Brain microvascular endothelial cell (primary cell): ENCODE data around the gene PTPRJ.

ENCODE experiments used
- DNase-seq: peaks from one replicate; pipeline ENCODE4 v3.0.0-alpha.2; 2020
- H3K27ac ChIP-seq: fragments of 250-450 bp; sonication (Bioruptor Pico); 2 replicates; pipeline ENCODE4 v1.5.1; 2020; ENCODE audit warnings: mild to moderate bottlenecking, moderate library complexity
- H3K27me3 ChIP-seq: fragments of 250-450 bp; sonication (Bioruptor Pico); replicated peaks from 2 replicates; pipeline ENCODE4 v1.5.1; 2020; ENCODE audit warnings: mild to moderate bottlenecking
- H3K36me3 ChIP-seq: fragments of 250-450 bp; sonication (Bioruptor Pico); replicated peaks from 2 replicates; pipeline ENCODE4 v1.5.1; 2020; ENCODE audit warnings: mild to moderate bottlenecking
- H3K4me3 ChIP-seq: 2 replicates; pipeline ENCODE4 v1.5.1; 2011; ENCODE audit warnings: low read depth, mild to moderate bottlenecking, control low read depth, low read length, moderate library complexity
- CTCF ChIP-seq: IDR thresholded peaks from 2 replicates; pipeline ENCODE4 v1.5.1; 2011; ENCODE audit warnings: low read depth, mild to moderate bottlenecking, moderate library complexity, low read length, control low read depth, inconsistent platforms; ENCODE audit errors: missing control alignments
- in situ Hi-C: cut with HindIII; loops from 2 replicates; pipeline ENCODE4 v1.10.0; 2017; ENCODE audit warnings: low sequenced_read_pairs, low pct_ligation_motif_present

PTPRJ gene

GRCh38 chr11:48098024-48098423 is 117.7 kb downstream of the PTPRJ start:
- in situ Hi-C loops: no loop called here
- TF ChIP-seq CTCF: no peak
- H3K27ac ChIP-seq: no peak overlapping the region

GRCh38 chr11:48099916-48100446 is 119.6 kb downstream of the PTPRJ start:
- no peak for DNase-seq
- Histone ChIP-seq H3K27me3 (no peaks in the 10 kb centered on the region), H3K4me3 (no peak overlapping the region), H3K27ac (no peak overlapping the region), H3K36me3 (no peaks in the 10 kb centered on the region)
- TF ChIP-seq CTCF: no peak
- in situ Hi-C loops: loop anchor here (25.0 kb wide), 1 partner anchor 163 kb away; no protein-coding TSS in a partner anchor

More at GRCh38 chr11:48098024-48098423, 117.7 kb downstream of the PTPRJ start:
- Histone ChIP-seq H3K4me3 (no peak overlapping the region), H3K27me3 (no peaks in the 10 kb centered on the region), H3K36me3 (no peaks in the 10 kb centered on the region)
- no peak for DNase-seq

- Histone ChIP-seq H3K36me3 (no peaks in the 10 kb centered on the region), H3K27me3 (no peaks in the 10 kb centered on the region), H3K4me3 (no peak overlapping the region), H3K27ac (no peak overlapping the region)
- DNase-seq: no peak
- no peak for TF ChIP-seq CTCF
- in situ Hi-C loops: loop anchor here (25.0 kb wide), 1 partner anchor 164 kb away; no protein-coding TSS in a partner anchor
Observed at GRCh38 chr11:48101044-48101733, 120.8 kb downstream of the PTPRJ start.

- Histone ChIP-seq H3K27me3 (no peaks in the 10 kb centered on the region), H3K36me3 (no peaks in the 10 kb centered on the region), H3K4me3 (no peak overlapping the region), H3K27ac (no peak overlapping the region)
- no peak for TF ChIP-seq CTCF
- in situ Hi-C loops: loop anchor here (25.0 kb wide), 1 partner anchor 165 kb away; no protein-coding TSS in a partner anchor
- DNase-seq: no peak
Observed at GRCh38 chr11:48101958-48102357, 121.6 kb downstream of the PTPRJ start.

- no peaks in the 10 kb centered on the region for H3K27me3 ChIP-seq
- in situ Hi-C loops: loop anchor here (25.0 kb wide), 1 partner anchor 167 kb away; no protein-coding TSS in a partner anchor
- DNase-seq: no peak
- peak overlapping the region; percentile 59 for H3K27ac ChIP-seq
- no peak for TF ChIP-seq CTCF
- no peaks in the 10 kb centered on the region for H3K36me3 ChIP-seq
- no peak overlapping the region for H3K4me3 ChIP-seq
Observed at GRCh38 chr11:48103621-48104567, 123.5 kb downstream of the PTPRJ start.
